Activated CD4-positive, CD25-positive, alpha-beta regulatory T cell (primary cell): ENCODE data around the gene AIFM1.
"Not testable (repeated sequence)": the region's sequence is repeated elsewhere in the genome, so short reads cannot be mapped to it uniquely, and the experiment has no call there.

Source experiments
- DNase-seq, 4 experiments: peaks; one replicate each; lab custom pipeline; 2025; lab: John Stamatoyannopoulos, UW

Gene AIFM1

DNA sequence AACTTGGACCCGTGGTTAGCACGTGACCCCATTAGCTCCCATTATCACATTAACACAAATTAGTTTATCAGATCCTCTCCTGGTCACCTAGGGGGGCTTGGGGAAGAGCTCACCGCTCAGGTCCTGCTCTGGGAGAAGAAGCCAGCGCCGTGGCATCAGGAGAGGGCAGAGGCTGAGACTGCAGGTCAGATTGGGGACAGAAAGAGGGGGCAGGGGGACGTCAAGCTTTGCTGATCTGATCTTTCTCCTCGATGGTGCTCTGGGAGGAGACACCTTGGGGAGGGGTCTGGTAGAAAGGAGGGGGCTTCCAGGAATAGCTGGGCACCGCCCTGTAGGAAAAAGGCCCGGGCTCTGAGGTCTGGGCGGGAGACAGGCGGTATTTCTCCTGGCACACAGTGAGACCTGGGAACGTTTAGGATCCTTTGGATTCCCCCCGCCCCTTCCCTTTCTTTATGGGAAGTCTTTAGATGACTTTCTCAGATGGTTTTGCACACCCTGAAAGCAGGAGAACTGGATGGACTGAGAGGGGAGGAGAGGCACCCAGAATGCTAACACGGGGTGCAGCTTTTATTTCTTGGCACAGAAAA, 46.2 kb downstream of the AIFM1 start:
- no peak for DNase-seq

DNA sequence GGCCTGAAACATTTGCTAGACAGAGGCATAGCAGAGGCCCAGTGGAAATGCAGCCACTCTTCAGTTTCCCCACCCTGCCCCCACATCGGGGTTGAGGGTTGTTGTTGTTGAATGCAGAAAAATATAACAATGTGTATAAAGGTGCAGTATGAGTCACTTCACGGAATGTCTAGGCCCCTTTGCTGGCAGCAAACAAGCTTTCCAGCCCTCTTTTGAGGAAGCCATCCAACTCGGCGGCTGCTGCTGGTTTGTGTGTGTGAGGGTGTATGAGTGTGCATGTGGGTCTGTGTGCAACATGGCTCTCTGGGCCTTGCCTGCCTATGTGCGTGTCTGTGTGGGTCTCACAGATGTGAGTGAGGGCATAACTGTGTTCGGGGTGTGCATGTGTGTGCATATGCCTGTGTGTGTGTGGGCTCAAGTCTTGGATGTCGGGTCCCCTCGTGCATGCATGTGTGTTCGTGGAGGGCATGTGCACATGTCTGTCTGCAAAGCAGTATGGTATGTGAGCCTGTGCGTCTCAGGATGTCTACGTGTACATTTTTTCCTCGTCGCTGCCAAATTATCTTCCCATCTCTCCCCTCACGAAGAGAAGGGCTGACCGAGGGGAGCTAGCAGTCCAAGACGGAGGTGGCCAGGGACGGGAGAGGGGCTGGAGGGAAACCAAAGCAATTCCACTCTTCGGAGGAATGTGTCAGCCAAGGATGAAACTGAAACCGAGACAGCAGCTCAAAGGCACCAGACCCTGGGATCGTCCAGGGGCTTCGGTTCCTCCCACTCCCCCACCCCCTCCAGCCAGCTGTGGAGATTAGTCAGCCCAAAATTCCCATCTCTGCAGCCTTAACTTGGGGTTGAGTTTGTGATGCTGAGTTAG, 47.0 kb downstream of the AIFM1 start:
- DNase-seq = no peak

DNA sequence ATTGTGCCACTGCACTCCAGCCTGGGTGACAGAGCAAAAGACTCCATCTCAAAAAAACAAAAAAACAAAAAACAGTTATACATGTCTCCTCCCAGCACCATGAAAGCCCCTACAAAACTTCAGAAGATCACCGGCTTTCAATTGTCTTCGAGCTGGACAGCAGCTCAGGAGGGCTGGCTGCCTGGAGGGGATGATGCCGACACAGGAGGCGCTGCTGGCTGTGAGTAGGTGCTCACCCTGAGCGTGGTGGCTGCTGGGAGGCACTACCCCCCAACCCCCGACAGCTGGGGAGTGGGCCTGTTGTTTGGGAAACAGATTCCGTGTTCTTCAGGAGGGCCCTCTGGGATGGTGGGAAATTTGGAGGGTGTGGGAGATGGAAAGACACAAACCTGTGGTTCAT, 48.5 kb downstream of the AIFM1 start:
- DNase-seq = no peak

DNA sequence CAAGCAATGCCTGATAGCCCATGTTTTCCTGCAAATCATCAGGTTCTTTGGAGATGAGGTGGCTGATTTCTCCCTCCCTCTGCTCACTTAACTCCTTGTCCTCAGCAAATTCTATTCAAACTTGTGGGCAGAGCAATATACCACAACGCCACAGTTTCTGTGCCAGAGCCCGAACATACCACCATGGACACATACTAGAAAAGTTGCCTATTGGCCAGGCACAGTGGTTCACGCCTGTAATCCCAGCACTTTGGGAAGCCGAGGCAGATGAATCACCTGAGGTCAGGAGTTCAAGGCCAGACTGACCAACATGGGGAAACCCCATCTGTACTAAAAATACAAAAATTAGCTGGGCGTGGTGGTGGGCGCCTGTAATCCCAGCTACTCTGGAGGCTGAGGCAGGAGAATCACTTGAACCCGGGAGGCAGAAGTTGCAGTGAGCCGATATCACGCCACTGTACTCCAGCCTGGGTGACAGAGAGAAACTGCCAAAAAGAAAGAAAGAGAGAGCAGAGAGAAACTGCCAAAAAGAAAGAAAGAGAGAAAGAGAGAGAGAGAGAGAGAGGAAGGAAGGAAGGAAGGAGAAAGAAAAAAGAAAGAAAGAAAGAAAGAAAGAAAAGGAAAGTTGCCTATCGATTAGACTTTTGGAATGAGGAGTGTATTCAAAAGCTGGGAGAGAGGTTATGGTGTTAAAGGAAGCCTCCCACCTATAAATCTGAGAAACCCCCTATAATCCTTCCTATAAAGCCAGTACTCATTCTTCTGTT, 50.3 kb downstream of the AIFM1 start:
- not testable (repeated sequence) for DNase-seq

DNA sequence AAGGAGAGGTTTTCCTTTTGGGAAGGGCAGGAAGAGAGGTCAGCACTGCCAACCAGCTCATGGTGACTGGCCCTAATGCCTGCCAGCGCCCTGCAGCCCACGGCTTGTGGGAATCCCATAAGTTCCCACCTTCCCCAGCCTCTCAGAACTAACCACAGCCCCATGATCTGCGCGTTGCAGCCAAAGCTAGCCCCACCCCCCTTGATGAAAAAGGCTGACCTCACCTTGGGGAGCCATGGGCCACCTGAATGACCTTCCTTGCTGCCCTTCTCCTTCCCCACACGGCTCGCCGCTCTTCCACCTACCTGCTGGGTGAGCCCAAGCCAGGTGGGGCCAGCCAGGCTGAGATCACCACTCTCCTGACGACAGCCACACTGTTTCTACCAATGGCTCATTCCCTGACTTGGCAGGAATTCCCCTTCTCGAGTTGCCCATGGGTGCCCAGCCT, 51.5 kb downstream of the AIFM1 start:
- DNase-seq = no peak

DNA sequence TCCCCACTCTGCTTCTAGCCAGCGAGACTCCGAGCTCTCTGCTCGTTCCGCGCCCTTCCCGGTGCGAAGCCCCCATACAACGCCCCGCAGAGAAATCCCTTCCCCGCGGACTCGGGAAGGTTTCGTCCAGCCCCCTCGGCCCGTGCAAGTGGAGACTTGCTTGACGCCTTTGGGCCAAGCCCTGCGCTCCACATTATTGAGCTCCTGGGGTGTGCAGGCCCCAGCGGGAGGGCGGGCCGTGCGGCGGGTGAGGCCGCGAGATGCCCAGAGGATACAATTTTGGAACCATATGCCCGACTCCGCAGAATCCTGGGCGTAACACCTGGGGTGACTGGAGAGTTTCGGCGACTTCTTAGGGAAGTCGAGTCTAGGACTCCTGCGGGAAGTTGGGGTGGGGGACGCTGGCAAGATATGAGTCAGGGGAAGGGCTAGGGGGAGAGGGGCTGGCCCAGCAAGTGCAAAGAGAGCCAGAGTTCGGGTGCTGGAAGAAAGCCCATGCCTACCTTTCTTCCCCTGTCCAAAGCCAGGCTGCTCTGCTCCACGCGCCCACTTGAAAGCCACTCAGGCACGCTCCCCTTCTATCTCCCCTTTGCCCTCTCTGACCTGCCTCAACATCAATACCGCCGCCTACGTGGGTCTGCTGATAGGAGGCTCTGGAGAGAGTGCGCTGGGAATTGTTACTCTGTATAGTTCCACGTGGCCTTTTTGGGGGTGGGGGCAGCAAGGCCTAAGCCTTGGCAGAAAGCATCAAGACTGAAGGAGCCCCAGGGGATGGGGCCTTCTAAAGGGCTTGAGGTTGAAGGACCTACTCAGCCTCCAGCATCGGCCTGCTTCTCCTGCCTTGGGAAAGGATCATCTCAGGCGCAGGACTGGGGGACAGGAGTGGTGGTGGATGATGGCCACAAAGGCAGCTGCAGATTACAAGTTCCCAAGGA, 54.2 kb downstream of the AIFM1 start:
- no peak for DNase-seq

DNA sequence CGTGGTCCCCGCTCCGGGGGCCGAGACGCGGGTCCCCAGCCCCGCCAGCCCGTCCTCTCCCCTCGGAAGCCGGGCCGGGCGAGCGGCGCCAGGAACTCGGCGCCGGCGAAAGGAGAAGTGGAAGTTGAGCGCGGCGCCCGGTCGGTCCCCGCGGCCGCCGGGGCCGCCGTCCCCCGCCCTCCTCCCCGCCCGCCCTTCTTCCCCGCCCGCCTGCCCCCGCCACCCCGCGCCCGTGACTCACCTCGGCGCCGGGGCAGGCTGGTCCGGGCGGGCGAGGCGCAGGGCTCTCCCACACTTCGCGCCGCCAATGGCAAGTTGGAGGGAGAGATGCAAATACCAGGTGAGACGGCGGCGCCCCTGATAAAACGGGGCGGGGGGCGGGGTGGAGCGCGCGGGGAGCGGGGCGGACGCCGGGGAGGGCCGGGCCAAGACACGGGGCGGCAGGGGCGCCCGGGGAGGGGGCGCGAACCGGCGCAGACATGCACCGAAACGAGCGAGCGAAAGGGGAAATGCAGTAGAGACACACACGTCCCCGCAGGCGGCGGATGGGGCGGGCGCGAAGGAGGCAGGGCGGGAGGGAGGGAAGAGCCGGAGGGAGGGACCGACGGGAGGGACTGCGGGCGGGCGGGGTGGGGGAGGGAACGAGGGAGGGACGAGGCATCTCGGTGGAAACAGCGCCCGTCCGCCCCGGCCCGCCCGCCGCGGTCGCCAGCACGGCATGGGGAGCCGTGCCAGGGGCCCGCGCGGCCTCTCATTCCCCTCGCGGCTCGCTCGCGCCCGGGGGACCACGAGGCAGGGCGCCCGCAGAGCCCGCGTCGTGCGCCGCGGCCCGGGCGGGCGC, 55.0 kb downstream of the AIFM1 start, which contains the start of gene ELF4:
ELF4 (minus strand) TSS at position 119 of the 841 bp plus-strand sequence. CDS start 29,167 bp downstream, outside the sequence.
- DNase-seq = peak; percentile 19 to 34 (median 29)

DNA sequence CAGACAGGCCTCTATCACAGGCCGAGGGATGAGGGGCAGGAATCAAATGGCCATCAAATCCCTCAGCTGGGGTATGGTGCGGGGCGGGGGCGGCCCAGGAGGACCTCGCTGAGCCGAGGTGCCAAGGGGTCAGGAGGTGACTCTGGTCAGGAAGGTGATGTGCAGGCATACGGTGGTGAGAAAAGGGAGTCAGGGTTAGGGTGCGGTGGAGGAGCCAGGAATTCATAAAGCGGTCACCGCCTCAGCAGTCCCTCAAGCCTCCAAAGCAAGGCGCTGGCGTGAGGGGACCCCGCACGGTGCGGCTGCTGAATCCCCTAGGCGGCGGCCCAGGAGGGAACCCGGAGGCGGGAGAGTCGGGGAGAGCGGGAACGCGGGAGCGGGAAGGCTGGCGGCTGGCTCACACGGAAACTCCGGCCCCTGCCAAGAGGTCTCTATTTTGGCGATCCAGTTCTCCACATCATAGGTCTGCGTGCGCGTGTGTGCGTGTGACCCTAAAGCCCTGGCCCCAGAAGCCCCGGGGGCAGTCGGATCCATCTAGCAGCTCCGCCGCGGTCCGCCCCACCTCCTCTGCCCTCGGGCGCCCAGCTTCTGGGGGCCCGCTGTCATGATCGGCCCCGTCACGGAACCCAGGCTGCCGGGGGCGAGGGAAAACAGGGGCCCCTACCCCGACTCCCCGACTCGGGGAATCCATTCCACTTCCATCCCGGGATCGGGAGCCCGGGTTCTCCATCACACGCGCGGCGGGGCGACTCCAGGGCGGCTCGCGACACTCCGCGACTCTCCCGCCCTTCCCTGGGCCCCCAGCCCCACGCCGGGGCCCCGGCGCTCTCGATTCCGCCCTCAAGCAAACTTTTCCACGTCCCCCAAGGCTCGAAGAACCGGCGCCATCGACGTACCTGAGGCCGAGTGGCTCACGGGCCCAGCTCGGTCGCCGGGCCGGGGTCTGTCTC, 55.9 kb downstream of the AIFM1 start:
- no peak for DNase-seq

DNA sequence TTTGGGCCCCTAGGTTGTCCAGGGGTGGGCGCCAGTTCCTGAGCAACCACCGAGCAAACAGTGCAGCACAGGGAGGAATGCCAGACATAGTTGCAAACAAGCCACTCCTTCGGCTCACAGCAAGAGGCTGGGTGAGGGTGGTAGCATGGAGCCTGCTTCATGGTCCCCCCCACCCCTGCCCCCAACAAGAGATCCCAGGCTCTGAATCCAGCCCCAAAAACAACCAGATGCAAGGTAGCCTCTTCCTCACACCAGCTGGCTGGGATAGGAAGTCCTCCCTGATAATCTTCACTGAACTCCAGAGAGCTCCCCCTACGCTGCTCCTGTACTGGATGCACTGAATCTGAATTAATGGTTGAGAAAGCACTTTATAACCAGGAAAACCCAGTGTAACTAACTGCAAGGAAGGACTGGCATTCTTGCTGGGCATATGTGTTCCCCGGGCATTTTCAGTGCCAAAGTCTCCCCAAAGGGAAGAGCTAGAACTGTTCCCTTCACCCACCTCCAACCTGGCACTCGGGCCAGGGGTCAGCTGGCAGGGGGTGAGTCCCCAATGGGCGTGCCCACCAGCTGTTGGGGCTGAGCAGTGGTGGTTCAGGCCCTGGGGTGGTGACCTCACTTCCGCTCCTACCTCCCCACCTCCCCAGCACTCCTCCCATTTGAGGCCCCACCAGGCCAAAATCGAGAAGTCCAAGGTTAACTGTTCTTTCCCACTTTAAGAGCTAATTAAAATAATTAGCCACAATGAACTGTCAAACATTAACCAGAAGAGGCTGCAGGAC, 56.8 kb downstream of the AIFM1 start:
- DNase-seq = peak in 2 of 4 experiments; percentile 9 to 14

DNA sequence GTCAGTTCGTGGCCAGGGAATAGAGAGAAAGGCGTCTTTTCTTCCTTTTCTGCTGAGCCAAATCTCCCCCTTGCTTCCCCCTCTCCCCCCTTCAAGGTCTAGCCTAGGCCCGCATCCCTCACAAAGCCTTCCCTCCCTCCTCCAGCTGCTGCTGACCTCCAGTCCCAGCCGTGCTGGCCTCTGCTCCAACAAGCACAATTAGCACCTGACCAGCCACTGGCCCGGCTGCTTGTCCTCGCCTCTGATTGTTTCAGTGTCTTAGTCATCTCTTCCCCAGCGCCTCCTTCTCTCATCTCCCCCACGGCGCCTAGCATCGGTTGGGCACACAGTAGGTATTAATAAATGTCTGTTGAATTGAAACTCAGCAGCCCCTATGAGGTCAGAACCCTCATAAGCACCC, 59.6 kb downstream of the AIFM1 start:
- DNase-seq = no peak

DNA sequence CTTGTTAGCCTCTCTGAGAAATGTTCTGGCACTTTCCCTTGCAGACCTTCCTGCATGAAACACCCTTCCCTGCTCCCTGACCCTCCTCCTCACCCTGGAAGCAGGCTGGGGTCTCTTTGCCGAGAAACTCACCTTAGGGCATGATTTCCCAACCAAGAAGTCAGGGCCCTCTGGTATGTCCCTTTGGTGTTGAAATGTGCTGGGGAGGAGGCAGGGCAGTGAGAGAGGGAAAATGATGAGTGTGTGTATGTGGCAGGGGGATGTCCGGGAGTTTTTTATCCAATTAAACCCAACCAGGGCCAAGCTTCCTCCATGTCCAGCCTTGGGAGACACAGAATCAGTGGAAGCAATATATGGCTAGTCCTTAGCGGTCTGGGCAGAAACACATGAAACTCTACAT, 60.4 kb downstream of the AIFM1 start:
- no peak for DNase-seq

DNA sequence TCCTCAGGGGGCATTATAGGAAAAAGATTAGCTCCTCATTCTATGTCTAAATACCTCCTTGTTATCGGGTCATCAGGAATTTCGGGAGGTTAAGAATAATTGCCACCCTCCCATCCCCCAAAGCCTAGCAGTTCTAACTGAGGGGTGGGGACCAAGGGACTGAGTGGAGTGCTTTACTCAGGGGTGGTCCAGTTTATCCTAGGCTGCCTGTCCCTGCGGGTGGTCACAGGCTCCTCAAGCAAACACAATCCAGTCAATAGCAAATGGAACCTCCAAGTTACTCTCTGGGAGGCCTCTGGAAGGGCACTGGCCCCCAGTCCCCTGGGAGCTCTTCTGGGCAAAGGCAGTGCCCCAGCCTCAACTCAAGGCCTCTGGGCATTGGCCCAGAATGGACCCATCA, 62.0 kb downstream of the AIFM1 start:
- DNase-seq = no peak

DNA sequence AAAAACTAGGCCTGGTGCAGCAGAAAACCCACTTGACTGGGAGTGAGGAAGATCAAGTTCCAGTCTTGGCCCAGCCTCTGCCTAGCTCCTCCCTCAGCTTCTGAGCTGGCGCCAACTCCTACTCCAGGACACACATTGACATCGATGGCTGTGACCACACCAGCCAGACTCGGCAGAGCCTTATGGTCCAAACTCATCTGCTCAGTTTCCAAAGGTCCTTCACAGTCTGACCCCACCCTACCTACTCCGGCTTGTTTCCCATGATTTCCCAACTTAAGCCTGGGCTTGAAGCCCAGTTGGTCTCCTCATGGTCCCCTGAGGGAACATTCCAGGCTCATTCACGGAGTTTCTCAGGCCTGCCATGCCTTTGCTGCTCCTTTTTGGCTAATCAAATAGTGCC, 65.5 kb downstream of the AIFM1 start:
- no peak for DNase-seq

DNA sequence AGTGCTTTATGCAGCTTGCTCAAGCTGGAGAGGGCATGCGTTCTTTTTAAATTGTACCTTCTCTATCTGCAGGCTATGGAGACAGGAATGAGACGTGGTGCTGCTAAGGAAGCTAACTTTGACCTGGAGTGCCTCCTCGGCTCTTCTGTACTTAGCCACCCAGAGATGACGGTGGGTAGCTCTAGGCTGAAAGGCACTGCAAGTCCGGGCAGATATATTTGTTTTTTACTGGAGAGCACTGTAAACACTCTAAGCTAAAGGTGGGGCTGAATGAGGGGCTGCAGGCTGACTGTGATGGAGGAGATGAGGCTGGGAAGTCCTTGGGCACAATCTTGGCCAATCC, 67.5 kb downstream of the AIFM1 start:
- DNase-seq = no peak

DNA sequence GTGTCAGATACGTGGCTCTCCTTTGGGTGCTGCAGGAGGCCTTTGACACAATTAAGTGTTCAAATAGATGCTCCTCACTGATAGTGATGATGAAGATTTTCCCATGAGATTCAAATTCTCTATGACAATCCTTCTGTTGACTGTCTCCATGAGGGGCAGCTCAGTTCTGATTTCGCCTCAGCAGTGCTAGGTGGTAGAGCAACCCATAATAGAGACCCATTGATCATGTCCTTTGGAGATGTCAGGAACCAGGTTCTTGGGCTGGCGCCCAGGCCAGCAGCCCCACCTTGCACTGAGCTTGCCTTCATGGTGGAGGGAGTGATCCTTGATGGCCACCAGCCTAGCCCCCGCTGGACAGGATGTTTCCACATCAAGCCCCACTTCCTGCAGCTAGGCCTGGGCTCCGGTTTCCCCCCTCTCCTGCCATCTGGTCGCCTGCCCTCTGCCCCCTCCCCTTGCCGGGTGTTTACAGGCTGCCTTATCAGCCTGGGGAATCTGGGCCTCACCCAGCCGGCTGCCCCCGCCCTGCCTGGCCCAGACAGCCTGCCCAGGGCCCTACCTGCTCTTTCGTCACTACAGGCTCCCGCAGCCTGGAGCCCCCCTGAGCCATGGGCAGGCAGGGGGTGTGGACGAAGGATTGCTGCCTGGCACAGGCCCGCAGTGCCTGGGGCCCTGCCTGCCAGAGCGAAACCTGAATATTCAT, 68.0 kb downstream of the AIFM1 start:
- peak in 2 of 4 experiments; percentile 1 to 3 for DNase-seq

DNA sequence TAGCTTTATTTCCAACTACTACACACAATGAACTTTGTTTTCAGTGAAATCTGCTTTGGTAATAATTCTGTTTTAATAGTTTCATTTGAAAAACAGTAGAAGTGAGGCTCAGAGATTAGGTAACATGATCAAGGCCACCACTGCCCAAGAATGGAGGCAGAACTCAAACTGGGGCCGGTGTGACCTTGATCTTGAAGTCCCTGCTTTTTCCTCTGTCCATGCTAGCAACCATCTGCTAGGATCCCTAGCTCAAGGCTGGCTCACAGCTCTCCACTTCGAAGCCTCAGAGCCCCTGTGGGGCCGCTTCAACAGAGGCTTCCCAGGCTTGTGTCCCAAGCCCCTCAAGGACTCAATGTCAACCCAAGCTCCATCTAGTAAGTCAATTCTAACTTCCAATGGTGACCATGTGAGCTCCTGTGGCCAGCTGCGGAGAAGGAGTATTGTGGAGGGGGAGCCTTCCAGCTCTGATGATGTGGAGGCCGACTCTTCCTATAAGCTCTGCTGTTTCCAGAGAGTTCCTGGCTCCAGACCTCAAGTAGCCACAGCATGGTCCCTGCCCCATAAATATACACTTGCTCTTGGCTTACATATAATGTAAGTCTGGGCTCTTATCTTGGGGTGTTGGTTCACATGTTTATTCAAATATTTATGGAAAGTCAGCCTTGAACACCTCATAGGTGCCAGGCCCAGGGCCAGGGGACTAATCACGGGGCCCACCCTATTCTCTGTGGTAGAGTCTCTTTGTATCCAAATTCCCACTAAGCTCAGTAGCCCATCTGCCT, 70.2 kb downstream of the AIFM1 start:
- no peak for DNase-seq

DNA sequence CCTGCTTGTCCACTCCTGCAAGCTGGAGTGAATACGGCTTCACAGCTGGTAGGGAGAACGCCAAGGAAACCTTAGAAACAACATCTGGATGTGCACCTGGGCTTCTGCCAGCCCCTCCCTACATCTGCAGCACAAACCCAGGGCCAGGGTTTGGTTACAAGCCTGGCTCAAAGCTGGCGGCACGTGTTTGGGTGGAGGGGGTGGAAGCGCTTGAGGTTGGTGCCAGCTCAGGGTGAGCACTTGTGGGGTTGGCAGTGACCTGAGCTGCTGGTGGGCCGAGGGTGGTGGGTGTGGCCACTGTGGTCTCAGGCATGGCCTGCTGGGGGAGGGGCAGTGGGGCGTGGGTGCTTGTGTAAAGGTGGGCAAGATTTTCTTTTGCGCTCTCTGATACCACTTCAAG, 70.9 kb downstream of the AIFM1 start:
- no peak for DNase-seq
